ENCODE data around the gene PTCD2. TPM values are rescaled to one million over a fixed set of nuclear protein-coding genes. Genes with fewer than 3 reads are reported as not detected.
A peak's percentile ranks its signal among the peaks of the same experiment; 100 is the strongest.

The PTCD2 gene
- total RNA-seq, 1 donor from 2014 or later = 9.4 TPM

DNA sequence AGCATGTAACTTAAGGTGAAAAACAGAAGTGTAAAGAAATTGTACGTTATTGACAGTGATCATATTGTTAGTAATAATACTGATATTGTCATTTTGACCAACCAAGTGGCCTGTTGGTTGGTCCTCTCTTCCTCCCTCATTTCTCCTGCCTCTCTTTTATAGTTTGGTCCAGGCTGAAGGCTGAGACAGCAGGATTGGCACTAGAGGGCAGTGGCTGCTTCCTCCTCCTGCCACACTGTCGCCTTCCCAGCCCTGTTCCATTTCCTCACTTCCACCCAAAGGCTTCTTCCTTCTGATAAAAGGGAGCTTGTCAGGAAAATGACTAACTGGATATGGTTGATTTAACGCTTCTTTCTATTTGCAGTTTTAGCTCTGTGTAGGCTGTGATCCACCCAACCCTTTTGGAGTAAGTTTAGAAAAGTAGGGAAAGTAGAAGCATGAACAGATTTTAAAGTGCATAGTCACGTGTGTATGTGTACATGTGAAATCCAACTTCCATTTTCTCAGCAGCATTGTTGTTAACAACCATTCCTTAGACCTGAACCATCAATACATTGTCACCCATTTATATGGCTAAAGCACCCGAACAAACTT, 35.6 kb downstream of the PTCD2 start:
- TF ChIP-seq, protein P1, sequence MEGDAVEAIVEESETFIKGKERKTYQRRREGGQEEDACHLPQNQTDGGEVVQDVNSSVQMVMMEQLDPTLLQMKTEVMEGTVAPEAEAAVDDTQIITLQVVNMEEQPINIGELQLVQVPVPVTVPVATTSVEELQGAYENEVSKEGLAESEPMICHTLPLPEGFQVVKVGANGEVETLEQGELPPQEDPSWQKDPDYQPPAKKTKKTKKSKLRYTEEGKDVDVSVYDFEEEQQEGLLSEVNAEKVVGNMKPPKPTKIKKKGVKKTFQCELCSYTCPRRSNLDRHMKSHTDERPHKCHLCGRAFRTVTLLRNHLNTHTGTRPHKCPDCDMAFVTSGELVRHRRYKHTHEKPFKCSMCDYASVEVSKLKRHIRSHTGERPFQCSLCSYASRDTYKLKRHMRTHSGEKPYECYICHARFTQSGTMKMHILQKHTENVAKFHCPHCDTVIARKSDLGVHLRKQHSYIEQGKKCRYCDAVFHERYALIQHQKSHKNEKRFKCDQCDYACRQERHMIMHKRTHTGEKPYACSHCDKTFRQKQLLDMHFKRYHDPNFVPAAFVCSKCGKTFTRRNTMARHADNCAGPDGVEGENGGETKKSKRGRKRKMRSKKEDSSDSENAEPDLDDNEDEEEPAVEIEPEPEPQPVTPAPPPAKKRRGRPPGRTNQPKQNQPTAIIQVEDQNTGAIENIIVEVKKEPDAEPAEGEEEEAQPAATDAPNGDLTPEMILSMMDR (IDR thresholded peaks at IDR 0.05) = peak; percentile 75
- Mint-ChIP-seq H3K27me3 (ENCODE audit: unreplicated experiment) (no peaks in the 10 kb centered on the region), H3K4me3 (ENCODE audit: unreplicated experiment) (no peak overlapping the region), H3K9me3 (ENCODE audit: unreplicated experiment) (no peaks in the 10 kb centered on the region), H3K27ac (ENCODE audit: unreplicated experiment) (no peak overlapping the region), H3K4me1 (ENCODE audit: unreplicated experiment) (peaks cover 21% of the 10 kb centered on the region), H3K36me3 (ENCODE audit: unreplicated experiment) (peaks cover 24% of the 10 kb centered on the region)
- no peak for DNase-seq (ENCODE audit: extremely low spot score, unreplicated experiment)

DNA sequence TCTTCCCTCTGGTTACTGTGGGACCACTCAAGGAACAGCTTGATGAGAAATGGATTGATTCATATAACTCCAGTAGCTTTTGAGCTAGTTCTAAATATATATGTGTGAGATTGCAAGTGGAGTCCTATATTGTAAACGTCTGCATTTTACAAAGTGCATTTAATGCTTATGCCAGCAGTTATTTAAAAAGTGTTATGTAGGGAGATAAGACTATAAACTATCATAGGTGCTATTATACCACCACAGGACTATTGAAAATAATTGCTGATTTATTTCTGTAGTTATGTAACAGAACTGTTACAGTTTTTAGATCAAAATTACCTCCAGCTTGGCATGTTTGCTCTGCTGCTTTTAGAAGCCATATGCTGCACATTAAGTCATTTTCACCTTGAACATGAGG, 36.2 kb downstream of the PTCD2 start:
- H3K27me3 Mint-ChIP-seq (ENCODE audit: unreplicated experiment) = no peaks in the 10 kb centered on the region
- H3K4me3 Mint-ChIP-seq (ENCODE audit: unreplicated experiment) = no peak overlapping the region
- TF ChIP-seq, protein P1 (IDR thresholded peaks at IDR 0.05) = no peak
- H3K27ac Mint-ChIP-seq (ENCODE audit: unreplicated experiment) = no peak overlapping the region
- no peak for DNase-seq (ENCODE audit: extremely low spot score, unreplicated experiment)
- peaks cover 21% of the 10 kb centered on the region for H3K4me1 Mint-ChIP-seq (ENCODE audit: unreplicated experiment)
- peaks cover 26% of the 10 kb centered on the region for H3K36me3 Mint-ChIP-seq (ENCODE audit: unreplicated experiment)
- H3K9me3 Mint-ChIP-seq (ENCODE audit: unreplicated experiment) = no peaks in the 10 kb centered on the region

DNA sequence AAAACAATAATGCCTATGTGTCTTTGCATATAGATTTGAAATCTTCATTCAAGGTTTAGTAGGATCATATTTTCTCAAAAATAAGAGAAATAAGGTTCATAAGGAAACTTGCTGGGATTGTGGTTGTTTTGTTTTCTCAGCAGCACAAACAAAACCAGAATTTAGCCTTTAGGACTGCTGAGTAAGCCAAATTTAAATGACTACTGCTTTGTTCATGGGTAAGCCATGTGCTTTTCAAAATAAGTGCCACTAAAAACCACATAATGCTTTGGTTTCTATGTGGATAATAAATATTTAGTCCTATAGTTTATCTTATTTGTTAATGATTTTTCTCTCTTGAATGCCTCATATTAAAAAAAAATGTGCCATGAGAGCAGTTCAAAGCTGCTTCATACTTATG, 38.8 kb downstream of the PTCD2 start:
- H3K4me3 Mint-ChIP-seq (ENCODE audit: unreplicated experiment) = no peak overlapping the region
- H3K27ac Mint-ChIP-seq (ENCODE audit: unreplicated experiment) = no peak overlapping the region
- peaks cover 37% of the 10 kb centered on the region for H3K36me3 Mint-ChIP-seq (ENCODE audit: unreplicated experiment)
- DNase-seq (ENCODE audit: extremely low spot score, unreplicated experiment) = no peak
- H3K27me3 Mint-ChIP-seq (ENCODE audit: unreplicated experiment) = no peaks in the 10 kb centered on the region
- TF ChIP-seq, protein P1 (IDR thresholded peaks at IDR 0.05) = no peak
- H3K4me1 Mint-ChIP-seq (ENCODE audit: unreplicated experiment) = peaks cover 19% of the 10 kb centered on the region
- H3K9me3 Mint-ChIP-seq (ENCODE audit: unreplicated experiment) = peaks cover 9% of the 10 kb centered on the region

DNA sequence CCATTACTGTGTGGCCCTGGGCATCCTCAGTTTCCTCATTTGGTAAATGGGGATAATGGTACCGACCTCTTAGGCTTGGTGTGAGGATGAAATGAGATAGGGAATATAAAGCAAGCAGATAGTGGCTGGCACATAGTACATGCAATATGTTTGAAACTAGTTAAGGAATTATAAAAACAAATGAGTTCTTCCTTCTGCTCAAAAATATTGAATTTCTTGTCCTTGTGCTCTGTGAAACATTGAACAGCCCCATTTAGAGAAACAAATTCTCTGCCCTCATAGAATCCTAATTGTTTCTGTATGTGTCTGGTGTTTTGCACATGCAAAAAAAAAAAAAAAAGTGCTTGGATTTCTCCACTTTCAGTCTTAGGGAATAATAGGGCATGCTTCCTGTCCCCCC, 39.7 kb downstream of the PTCD2 start:
- TF ChIP-seq, protein P1 (IDR thresholded peaks at IDR 0.05) = no peak
- Mint-ChIP-seq H3K4me1 (ENCODE audit: unreplicated experiment) (peaks cover 19% of the 10 kb centered on the region), H3K27ac (ENCODE audit: unreplicated experiment) (no peak overlapping the region), H3K9me3 (ENCODE audit: unreplicated experiment) (peaks cover 9% of the 10 kb centered on the region), H3K36me3 (ENCODE audit: unreplicated experiment) (peaks cover 37% of the 10 kb centered on the region), H3K4me3 (ENCODE audit: unreplicated experiment) (no peak overlapping the region), H3K27me3 (ENCODE audit: unreplicated experiment) (no peaks in the 10 kb centered on the region)
- no peak for DNase-seq (ENCODE audit: extremely low spot score, unreplicated experiment)

GRCh38 chr5:72363166-72363802, 43.1 kb downstream of the PTCD2 start:
- Mint-ChIP-seq H3K9me3 (ENCODE audit: unreplicated experiment) (peaks cover 9% of the 10 kb centered on the region), H3K4me3 (ENCODE audit: unreplicated experiment) (no peak overlapping the region), H3K36me3 (ENCODE audit: unreplicated experiment) (peaks cover 34% of the 10 kb centered on the region), H3K27ac (ENCODE audit: unreplicated experiment) (peak overlapping the region; percentile 71), H3K27me3 (ENCODE audit: unreplicated experiment) (no peaks in the 10 kb centered on the region), H3K4me1 (ENCODE audit: unreplicated experiment) (peaks cover 25% of the 10 kb centered on the region)
- TF ChIP-seq, protein P1 (IDR thresholded peaks at IDR 0.05) = no peak
- no peak for DNase-seq (ENCODE audit: extremely low spot score, unreplicated experiment)

Measured in osteocyte (in vitro differentiated cells).